MM.1S (cell line): ENCODE results near the gene PHB1.

Experiments used
- DNase-seq: peaks from one replicate; pipeline ENCODE4 v3.0.0-alpha.2; 2015
- H2AFZ ChIP-seq: fragments of 300-600 bp; sonication (generic); 2 replicates; pipeline ENCODE4 v1.6.0; 2016; ENCODE audit warnings: antibody characterized with exemption, low read length
- H3F3A ChIP-seq: fragments of 300-600 bp; sonication (generic); 2 replicates; pipeline ENCODE4 v1.6.1; 2016; ENCODE audit warnings: mild to moderate bottlenecking, antibody characterized with exemption, low read length, moderate library complexity, mixed read lengths; ENCODE audit not compliant: insufficient read depth
- H3K27ac ChIP-seq: fragments of 300-600 bp; sonication (generic); 2 replicates; pipeline ENCODE4 v1.5.1; 2016; ENCODE audit warnings: mild to moderate bottlenecking, low read length
- H3K27me3 ChIP-seq: fragments of 300-600 bp; sonication (generic); replicated peaks from 2 replicates; pipeline ENCODE4 v1.6.0; 2016; ENCODE audit warnings: low read length; ENCODE audit not compliant: insufficient read depth
- H3K36me3 ChIP-seq: fragments of 300-600 bp; sonication (generic); replicated peaks from 2 replicates; pipeline ENCODE4 v1.6.1; 2016; ENCODE audit warnings: mild to moderate bottlenecking, low read length, mixed read lengths; ENCODE audit not compliant: insufficient read depth
- H3K4me1 ChIP-seq: fragments of 300-600 bp; sonication (generic); 2 replicates; pipeline ENCODE4 v1.6.1; 2016; ENCODE audit warnings: low read length, mixed read lengths
- H3K4me2 ChIP-seq: fragments of 300-600 bp; sonication (generic); 2 replicates; pipeline ENCODE4 v1.6.0; 2016; ENCODE audit warnings: low read depth, low read length
- H3K4me3 ChIP-seq: fragments of 300-600 bp; sonication (generic); 2 replicates; pipeline ENCODE4 v1.5.1; 2016; ENCODE audit warnings: low read length, mixed read lengths
- H3K79me2 ChIP-seq: fragments of 300-600 bp; sonication (generic); 2 replicates; pipeline ENCODE4 v1.6.1; 2016; ENCODE audit warnings: mixed run types, low read length, mixed read lengths
- H3K9ac ChIP-seq: fragments of 300-600 bp; sonication (generic); 2 replicates; pipeline ENCODE4 v1.6.1; 2016; ENCODE audit warnings: low read length, mixed read lengths
- H3K9me2 ChIP-seq: fragments of 300-600 bp; sonication (generic); replicated peaks from 2 replicates; pipeline ENCODE4 v1.6.1; 2016; ENCODE audit warnings: mild to moderate bottlenecking, low read length, mixed read lengths; ENCODE audit not compliant: insufficient read depth
- H3K9me3 ChIP-seq: fragments of 300-600 bp; sonication (generic); replicated peaks from 2 replicates; pipeline ENCODE4 v1.6.1; 2016; ENCODE audit warnings: mild to moderate bottlenecking, low read length, mixed read lengths; ENCODE audit not compliant: insufficient read depth
- H4K20me1 ChIP-seq: fragments of 300-600 bp; sonication (generic); 2 replicates; pipeline ENCODE4 v1.6.1; 2016; ENCODE audit warnings: mild to moderate bottlenecking, low read length, moderate library complexity, mixed read lengths; ENCODE audit not compliant: insufficient read depth
- CTCF ChIP-seq: fragments of 300-600 bp; sonication (generic); IDR thresholded peaks from 2 replicates; pipeline ENCODE4 v1.5.1; 2016; ENCODE audit warnings: antibody characterized with exemption, low read length, mixed read lengths
- EZH2 ChIP-seq: fragments of 300-600 bp; sonication (generic); optimal IDR thresholded peaks from 2 replicates; pipeline ENCODE3; 2017; ENCODE audit warnings: low read depth, mild to moderate bottlenecking, antibody characterized with exemption, low read length, mixed read lengths
- EZH2phosphoT487 ChIP-seq: fragments of 300-600 bp; sonication (generic); IDR thresholded peaks from 2 replicates; pipeline ENCODE4 v1.6.1; 2018; ENCODE audit warnings: antibody characterized with exemption, low read length

PHB1 gene

GRCh38 chr17:49404906-49405305, 9.8 kb downstream of the PHB1 start:
- TF ChIP-seq EZH2 (no peak), CTCF (no peak), EZH2phosphoT487 (no peak)
- Histone ChIP-seq H3K4me2 (no peak overlapping the region), H3K4me3 (no peak overlapping the region), H3K27ac (no peak overlapping the region), H3K4me1 (peaks cover 6% of the 10 kb centered on the region; the same call in 1 of the 2 replicates), H3K36me3 (peaks cover 10% of the 10 kb centered on the region; the same call in 1 of the 2 replicates), H3K27me3 (no peaks in the 10 kb centered on the region), H3K9ac (no peak overlapping the region), H3K9me2 (no peaks in the 10 kb centered on the region), H3F3A (peaks cover 14% of the 10 kb centered on the region), H4K20me1 (no peaks in the 10 kb centered on the region), H3K9me3 (no peaks in the 10 kb centered on the region), H3K79me2 (no peaks in the 10 kb centered on the region), H2AFZ (no peak overlapping the region)
- no peak for DNase-seq

GRCh38 chr17:49404361-49404760, 10.3 kb downstream of the PHB1 start:
- no peak overlapping the region for H3K4me2 ChIP-seq
- no peak for TF ChIP-seq CTCF
- no peak for TF ChIP-seq EZH2
- TF ChIP-seq EZH2phosphoT487, result no peak
- H4K20me1 ChIP-seq, result no peaks in the 10 kb centered on the region
- H3K9me3 ChIP-seq, result no peaks in the 10 kb centered on the region
- H3K4me1 ChIP-seq, result peaks cover 6% of the 10 kb centered on the region; the same call in 1 of the 2 replicates
- no peaks in the 10 kb centered on the region for H3K9me2 ChIP-seq
- H3K4me3 ChIP-seq, result no peak overlapping the region
- no peaks in the 10 kb centered on the region for H3K79me2 ChIP-seq
- no peak overlapping the region for H3K9ac ChIP-seq
- H3F3A ChIP-seq, result peaks cover 14% of the 10 kb centered on the region
- no peaks in the 10 kb centered on the region for H3K27me3 ChIP-seq
- H3K27ac ChIP-seq, result no peak overlapping the region
- H2AFZ ChIP-seq, result no peak overlapping the region
- no peak for DNase-seq
- peaks cover 10% of the 10 kb centered on the region; the same call in 1 of the 2 replicates for H3K36me3 ChIP-seq

GRCh38 chr17:49403514-49404289, 11.0 kb downstream of the PHB1 start:
- Histone ChIP-seq H3K27me3 (no peaks in the 10 kb centered on the region), H3F3A (peaks cover 11% of the 10 kb centered on the region), H4K20me1 (no peaks in the 10 kb centered on the region), H3K9me2 (no peaks in the 10 kb centered on the region), H3K4me3 (no peak overlapping the region), H3K4me2 (no peak overlapping the region), H3K4me1 (peaks cover 6% of the 10 kb centered on the region; the same call in 1 of the 2 replicates), H2AFZ (no peak overlapping the region), H3K36me3 (peaks cover 10% of the 10 kb centered on the region; the same call in 1 of the 2 replicates), H3K9me3 (no peaks in the 10 kb centered on the region), H3K9ac (no peak overlapping the region), H3K79me2 (no peaks in the 10 kb centered on the region), H3K27ac (no peak overlapping the region)
- TF ChIP-seq EZH2phosphoT487, result no peak
- no peak for TF ChIP-seq CTCF
- no peak for TF ChIP-seq EZH2
- no peak for DNase-seq
